DND-41 (cell line): ENCODE data around the gene KANSL1L.

Experiments used
- ATAC-seq: fragments of 200-7000 bp; cut with Tn5 transposase; 3 replicates; pipeline ENCODE4 v1.9.1; 2021; ENCODE audit warnings: low read depth; ENCODE audit not compliant: insufficient read depth
- DNase-seq: peaks from one replicate; pipeline ENCODE4 v3.0.0-alpha.2; 2020
- H2AFZ ChIP-seq: 2 replicates; pipeline ENCODE4 v1.6.0; 2012; ENCODE audit warnings: low read depth, low read length
- H3K27ac ChIP-seq: 2 replicates; pipeline ENCODE4 v1.5.1; 2012; ENCODE audit warnings: low read length, inconsistent platforms
- H3K27me3 ChIP-seq: fragments of 200-600 bp; sonication (generic); 2 replicates; pipeline ENCODE4 v1.6.0; 2012; ENCODE audit warnings: low read length, mild to moderate bottlenecking, inconsistent platforms; ENCODE audit not compliant: insufficient read depth, poor library complexity
- H3K36me3 ChIP-seq: 2 replicates; pipeline ENCODE4 v1.5.1; 2012; ENCODE audit warnings: low read length, inconsistent platforms; ENCODE audit not compliant: insufficient read depth
- H3K4me1 ChIP-seq: 2 replicates; pipeline ENCODE4 v1.5.1; 2012; ENCODE audit warnings: mild to moderate bottlenecking, low read length; ENCODE audit not compliant: insufficient read depth
- H3K4me2 ChIP-seq: 2 replicates; pipeline ENCODE4 v1.6.0; 2012; ENCODE audit warnings: mild to moderate bottlenecking, moderate library complexity, low read length, inconsistent platforms; ENCODE audit not compliant: insufficient read depth
- H3K4me3 ChIP-seq, 2 experiments: fragments of 200-600 bp in 1 of 2; shearing (Covaris generic) in 1 of 2; 2 replicates each; pipeline ENCODE4 v1.5.1; 2012 to 2016; ENCODE audit warnings: inconsistent platforms in 2 of 2, low read length in 2 of 2, mild to moderate bottlenecking in 2 of 2, low read depth in 1 of 2, moderate library complexity in 1 of 2
- H3K79me2 ChIP-seq: 2 replicates; pipeline ENCODE4 v1.6.0; 2012; ENCODE audit warnings: low read length, inconsistent platforms; ENCODE audit not compliant: insufficient read depth
- H3K9ac ChIP-seq: 2 replicates; pipeline ENCODE4 v1.6.0; 2012; ENCODE audit warnings: low read depth, mild to moderate bottlenecking, inconsistent platforms, low read length, moderate library complexity
- H3K9me3 ChIP-seq: 2 replicates; pipeline ENCODE4 v1.5.1; 2012; ENCODE audit warnings: low read length, moderate library complexity, mild to moderate bottlenecking, inconsistent platforms; ENCODE audit not compliant: insufficient read depth, severe bottlenecking
- H4K20me1 ChIP-seq: 2 replicates; pipeline ENCODE4 v1.6.0; 2012; ENCODE audit warnings: low read length; ENCODE audit not compliant: insufficient read depth
- EZH2 ChIP-seq: IDR thresholded peaks from 3 replicates; pipeline ENCODE4 v1.6.1; 2012; ENCODE audit warnings: borderline replicate concordance, low read depth, mild to moderate bottlenecking, moderate library complexity, low read length, inconsistent platforms; ENCODE audit not compliant: severe bottlenecking
- TF ChIP-seq, protein P1 (sequence below): IDR thresholded peaks from 2 replicates; pipeline ENCODE4 v1.5.1; 2012; ENCODE audit warnings: borderline replicate concordance, low read length, moderate library complexity, mild to moderate bottlenecking; ENCODE audit not compliant: poor library complexity, severe bottlenecking; ENCODE audit errors: extremely low read depth

KANSL1L gene

GRCh38 chr2:210055825-210056224 lies 115.4 kb downstream of the KANSL1L start:
- Histone ChIP-seq H3K4me2 (no peak overlapping the region), H3K4me1 (no peaks in the 10 kb centered on the region), H3K9me3 (no peaks in the 10 kb centered on the region), H4K20me1 (no peaks in the 10 kb centered on the region), H3K27ac (no peak overlapping the region), H2AFZ (no peak overlapping the region), H3K4me3 (no peak overlapping the region), H3K27me3 (no peaks in the 10 kb centered on the region), H3K36me3 (peaks cover 2% of the 10 kb centered on the region; the same call in 1 of the 2 replicates), H3K9ac (no peak overlapping the region), H3K79me2 (no peaks in the 10 kb centered on the region)
- no peak for TF ChIP-seq EZH2
- TF ChIP-seq, protein P1, sequence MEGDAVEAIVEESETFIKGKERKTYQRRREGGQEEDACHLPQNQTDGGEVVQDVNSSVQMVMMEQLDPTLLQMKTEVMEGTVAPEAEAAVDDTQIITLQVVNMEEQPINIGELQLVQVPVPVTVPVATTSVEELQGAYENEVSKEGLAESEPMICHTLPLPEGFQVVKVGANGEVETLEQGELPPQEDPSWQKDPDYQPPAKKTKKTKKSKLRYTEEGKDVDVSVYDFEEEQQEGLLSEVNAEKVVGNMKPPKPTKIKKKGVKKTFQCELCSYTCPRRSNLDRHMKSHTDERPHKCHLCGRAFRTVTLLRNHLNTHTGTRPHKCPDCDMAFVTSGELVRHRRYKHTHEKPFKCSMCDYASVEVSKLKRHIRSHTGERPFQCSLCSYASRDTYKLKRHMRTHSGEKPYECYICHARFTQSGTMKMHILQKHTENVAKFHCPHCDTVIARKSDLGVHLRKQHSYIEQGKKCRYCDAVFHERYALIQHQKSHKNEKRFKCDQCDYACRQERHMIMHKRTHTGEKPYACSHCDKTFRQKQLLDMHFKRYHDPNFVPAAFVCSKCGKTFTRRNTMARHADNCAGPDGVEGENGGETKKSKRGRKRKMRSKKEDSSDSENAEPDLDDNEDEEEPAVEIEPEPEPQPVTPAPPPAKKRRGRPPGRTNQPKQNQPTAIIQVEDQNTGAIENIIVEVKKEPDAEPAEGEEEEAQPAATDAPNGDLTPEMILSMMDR, result no peak
- no peak for DNase-seq
- no peak for ATAC-seq

DNA sequence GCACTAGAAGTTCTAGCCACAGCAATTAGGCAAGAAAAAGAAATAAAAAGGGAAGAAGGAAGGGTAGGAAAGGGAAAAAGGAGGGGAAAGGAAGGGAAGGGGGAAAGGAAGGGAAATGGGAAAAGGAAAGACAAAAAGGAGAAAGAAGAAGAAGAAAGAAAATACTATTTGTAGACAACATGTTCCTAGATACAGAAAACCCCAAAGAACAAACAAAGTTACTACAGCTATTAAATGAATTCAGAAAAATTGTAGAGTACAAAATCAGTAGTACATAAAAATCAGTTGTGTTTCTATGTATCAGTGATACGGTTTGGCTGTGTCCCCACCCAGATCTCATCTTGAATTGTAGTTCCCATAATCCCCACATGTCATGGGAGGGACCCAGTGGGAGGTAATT lies 116.5 kb downstream of the KANSL1L start:
- DNase-seq, result no peak
- H3K27ac ChIP-seq, result no peak overlapping the region
- no peak overlapping the region for H3K4me3 ChIP-seq
- no peak for ATAC-seq
- no peaks in the 10 kb centered on the region for H3K27me3 ChIP-seq
- H3K9me3 ChIP-seq, result no peaks in the 10 kb centered on the region
- TF ChIP-seq, protein P1, result no peak
- TF ChIP-seq EZH2, result no peak
- H4K20me1 ChIP-seq, result no peaks in the 10 kb centered on the region
- no peak overlapping the region for H2AFZ ChIP-seq
- no peaks in the 10 kb centered on the region for H3K4me1 ChIP-seq
- no peak overlapping the region for H3K4me2 ChIP-seq
- H3K9ac ChIP-seq, result no peak overlapping the region
- peaks cover 2% of the 10 kb centered on the region; the same call in 1 of the 2 replicates for H3K36me3 ChIP-seq
- no peaks in the 10 kb centered on the region for H3K79me2 ChIP-seq

DNA sequence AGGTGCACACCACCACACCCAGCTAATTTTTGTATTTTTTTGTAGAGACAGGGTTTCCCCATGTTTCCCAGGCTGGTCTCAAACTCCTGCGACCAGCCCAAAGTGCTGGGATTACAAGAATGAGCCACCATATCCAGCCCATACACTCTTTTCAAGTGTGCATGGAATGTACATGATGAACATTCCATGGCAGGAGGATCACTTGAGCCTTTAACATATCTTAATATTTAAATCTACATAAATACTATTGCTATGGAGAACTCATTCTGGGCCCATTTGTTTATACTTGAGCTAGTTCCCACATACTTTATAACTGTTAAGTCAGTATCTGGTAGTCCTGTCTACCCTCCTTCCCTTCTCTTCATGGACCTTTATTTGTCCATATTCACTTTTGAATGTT lies 120.3 kb downstream of the KANSL1L start:
- Histone ChIP-seq H2AFZ (no peak overlapping the region), H3K9me3 (peaks cover 9% of the 10 kb centered on the region), H3K36me3 (no peaks in the 10 kb centered on the region; the same call in 1 of the 2 replicates), H3K27me3 (no peaks in the 10 kb centered on the region), H3K79me2 (no peaks in the 10 kb centered on the region), H3K9ac (no peak overlapping the region), H4K20me1 (no peaks in the 10 kb centered on the region), H3K4me1 (no peaks in the 10 kb centered on the region), H3K27ac (no peak overlapping the region), H3K4me2 (no peak overlapping the region), H3K4me3 (no peak overlapping the region)
- DNase-seq (no peak), ATAC-seq (no peak)
- TF ChIP-seq, protein P1, result no peak
- TF ChIP-seq EZH2, result no peak

GRCh38 chr2:210049831-210050230 lies 121.4 kb downstream of the KANSL1L start:
- H3K4me1 ChIP-seq, result no peaks in the 10 kb centered on the region
- H3K27me3 ChIP-seq, result no peaks in the 10 kb centered on the region
- no peak overlapping the region for H2AFZ ChIP-seq
- no peaks in the 10 kb centered on the region; the same call in 1 of the 2 replicates for H3K36me3 ChIP-seq
- H4K20me1 ChIP-seq, result no peaks in the 10 kb centered on the region
- no peak overlapping the region for H3K4me2 ChIP-seq
- ATAC-seq (no peak), DNase-seq (no peak)
- no peak overlapping the region for H3K9ac ChIP-seq
- H3K4me3 ChIP-seq, result no peak overlapping the region
- H3K79me2 ChIP-seq, result no peaks in the 10 kb centered on the region
- H3K9me3 ChIP-seq, result peaks cover 9% of the 10 kb centered on the region
- TF ChIP-seq EZH2, result no peak
- TF ChIP-seq, protein P1, result no peak
- no peak overlapping the region for H3K27ac ChIP-seq
